Osteoblast (primary cell): Measurements from ENCODE around the gene ZNHIT1. TPM values are rescaled to one million over a fixed set of nuclear protein-coding genes. Genes with fewer than 3 reads are reported as not detected.

Experiments used
- DNase-seq: peaks from one replicate; pipeline ENCODE4 v3.0.0; 2011; ENCODE audit warnings: low spot score, mixed read lengths; ENCODE audit not compliant: insufficient read length; ENCODE audit errors: missing footprints
- H2AFZ ChIP-seq: 2 replicates; pipeline ENCODE4 v1.6.0; 2011; ENCODE audit warnings: mild to moderate bottlenecking, low read length
- H3K27ac ChIP-seq: 2 replicates; pipeline ENCODE4 v1.5.1; 2011; ENCODE audit warnings: mild to moderate bottlenecking, low read depth, low read length, moderate library complexity
- H3K27me3 ChIP-seq: 2 replicates; pipeline ENCODE4 v1.6.0; 2012; ENCODE audit warnings: mild to moderate bottlenecking, control low read depth, inconsistent platforms, low read length, moderate library complexity; ENCODE audit not compliant: insufficient read depth
- H3K36me3 ChIP-seq: 2 replicates; pipeline ENCODE4 v1.5.1; 2011; ENCODE audit warnings: mild to moderate bottlenecking, low read length, control low read depth, moderate library complexity; ENCODE audit not compliant: insufficient read depth
- H3K4me1 ChIP-seq: 2 replicates; pipeline ENCODE4 v1.5.1; 2011; ENCODE audit warnings: mild to moderate bottlenecking, low read length, control low read depth, moderate library complexity; ENCODE audit not compliant: insufficient read depth
- H3K4me2 ChIP-seq: 2 replicates; pipeline ENCODE4 v1.6.0; 2011; ENCODE audit warnings: mild to moderate bottlenecking, low read length; ENCODE audit not compliant: insufficient read depth
- H3K4me3 ChIP-seq: fragments of 200-600 bp; sonication (generic); 3 replicates; pipeline ENCODE4 v1.5.1; 2012; ENCODE audit warnings: mild to moderate bottlenecking, low read length, inconsistent platforms; ENCODE audit not compliant: insufficient read depth
- H3K79me2 ChIP-seq: 2 replicates; pipeline ENCODE4 v1.6.0; 2012; ENCODE audit warnings: mild to moderate bottlenecking, low read length, control low read depth, inconsistent platforms; ENCODE audit not compliant: insufficient read depth
- H3K9me3 ChIP-seq: 2 replicates; pipeline ENCODE4 v1.5.1; 2011; ENCODE audit warnings: low read depth, low read length, control low read depth
- H4K20me1 ChIP-seq: 2 replicates; pipeline ENCODE4 v1.6.0; 2012; ENCODE audit warnings: mild to moderate bottlenecking, low read length, control low read depth; ENCODE audit not compliant: insufficient read depth
- CTCF ChIP-seq: IDR thresholded peaks from 2 replicates; pipeline ENCODE4 v1.5.1; 2011; ENCODE audit warnings: mild to moderate bottlenecking, low read depth, low read length, moderate library complexity; ENCODE audit errors: extremely low read depth
- total RNA-seq: library from RNA; depleted of rRNA; stranded (reverse); fragments of >200 nt; gene quantifications from 2 replicates; pipeline ENCODE4 v1.2.3, GENCODE V29; 2012

ZNHIT1 gene
- total RNA-seq, 1 donor = 64.4 TPM

DNA sequence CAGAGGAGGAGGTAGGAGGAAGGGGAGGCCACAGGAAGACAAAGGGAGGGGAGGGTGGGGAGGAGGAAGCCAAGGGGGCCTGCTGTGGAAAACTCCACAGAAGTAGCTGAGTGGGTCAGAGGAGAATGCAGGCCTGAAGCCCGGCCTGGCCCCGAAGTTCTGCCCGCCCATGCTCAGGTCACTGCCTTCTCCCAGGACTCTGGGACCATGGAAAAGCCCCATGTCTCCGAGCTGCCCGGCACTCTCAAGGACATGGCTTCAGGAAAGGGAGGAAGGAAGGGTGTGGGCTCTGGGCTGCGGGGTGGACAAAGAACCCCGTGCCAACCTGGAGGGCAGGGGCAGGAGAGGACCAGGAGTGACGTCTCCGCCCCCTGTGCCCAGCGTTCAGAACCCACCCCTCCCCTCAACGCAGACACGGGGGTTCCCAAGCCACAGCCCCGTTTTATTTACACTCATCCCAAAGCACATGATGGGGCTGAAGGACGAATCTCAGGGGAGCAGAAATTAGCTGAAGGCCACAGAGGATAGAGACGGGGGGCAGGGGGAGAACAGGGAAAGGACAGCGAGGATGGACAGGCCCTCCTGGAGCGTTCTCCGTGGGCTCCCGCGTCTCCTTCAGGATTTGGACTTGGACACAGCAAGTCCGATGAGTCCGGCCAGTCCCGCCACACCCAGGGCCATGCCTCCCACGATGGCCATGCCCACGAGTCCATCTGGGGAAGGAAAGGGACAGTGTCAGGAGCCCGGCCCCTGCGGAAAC lies 21.4 kb downstream of the ZNHIT1 start:
- TF ChIP-seq CTCF = no peak
- Histone ChIP-seq H3K79me2 (peaks cover 32% of the 10 kb centered on the region), H4K20me1 (peaks cover 18% of the 10 kb centered on the region), H3K4me3 (no peak overlapping the region), H3K4me2 (no peak overlapping the region), H3K27me3 (no peaks in the 10 kb centered on the region), H3K4me1 (peaks cover 7% of the 10 kb centered on the region), H3K9me3 (no peaks in the 10 kb centered on the region), H3K36me3 (peaks cover 21% of the 10 kb centered on the region), H3K27ac (no peak overlapping the region), H2AFZ (no peak overlapping the region)
- peak; percentile 73 for DNase-seq

GRCh38 chr7:101239951-101240220 lies 21.9 kb downstream of the ZNHIT1 start:
- Histone ChIP-seq H3K27me3 (no peaks in the 10 kb centered on the region), H4K20me1 (peaks cover 16% of the 10 kb centered on the region), H3K4me2 (no peak overlapping the region), H3K27ac (no peak overlapping the region), H3K79me2 (peaks cover 34% of the 10 kb centered on the region), H2AFZ (no peak overlapping the region), H3K4me3 (no peak overlapping the region), H3K4me1 (peaks cover 7% of the 10 kb centered on the region), H3K9me3 (no peaks in the 10 kb centered on the region), H3K36me3 (peaks cover 21% of the 10 kb centered on the region)
- no peak for TF ChIP-seq CTCF
- peak; percentile 61 for DNase-seq

GRCh38 chr7:101240226-101241014 lies 22.5 kb downstream of the ZNHIT1 start:
- no peaks in the 10 kb centered on the region for H3K9me3 ChIP-seq
- no peak overlapping the region for H3K4me3 ChIP-seq
- H3K27me3 ChIP-seq = no peaks in the 10 kb centered on the region
- TF ChIP-seq CTCF = no peak
- H4K20me1 ChIP-seq = peaks cover 16% of the 10 kb centered on the region
- H3K4me2 ChIP-seq = no peak overlapping the region
- no peak overlapping the region for H3K27ac ChIP-seq
- peaks cover 39% of the 10 kb centered on the region for H3K79me2 ChIP-seq
- H3K4me1 ChIP-seq = peaks cover 11% of the 10 kb centered on the region
- H2AFZ ChIP-seq = no peak overlapping the region
- DNase-seq = peak; percentile 41
- H3K36me3 ChIP-seq = peaks cover 21% of the 10 kb centered on the region

- peaks cover 12% of the 10 kb centered on the region for H3K4me1 ChIP-seq
- no peak overlapping the region for H2AFZ ChIP-seq
- H3K36me3 ChIP-seq = peaks cover 24% of the 10 kb centered on the region
- TF ChIP-seq CTCF = no peak
- no peaks in the 10 kb centered on the region for H3K27me3 ChIP-seq
- peaks cover 16% of the 10 kb centered on the region for H4K20me1 ChIP-seq
- no peak overlapping the region for H3K4me2 ChIP-seq
- peaks cover 45% of the 10 kb centered on the region for H3K79me2 ChIP-seq
- no peak overlapping the region for H3K4me3 ChIP-seq
- peak; percentile 47 for DNase-seq
- no peaks in the 10 kb centered on the region for H3K9me3 ChIP-seq
- no peak overlapping the region for H3K27ac ChIP-seq
Measured at GRCh38 chr7:101241015-101241363, 23.0 kb downstream of the ZNHIT1 start.
